Lung (tissue), 12 donors: ENCODE data around the gene COA1. TPM values are rescaled to one million over a fixed set of nuclear protein-coding genes. Genes with fewer than 3 reads are reported as not detected.

Source experiments
- ATAC-seq: fragments of 200-7000 bp; cut with Tn5 transposase; one replicate; pipeline ENCODE4 v1.9.1; 2020; ENCODE audit warnings: moderate number of reproducible peaks; ENCODE audit not compliant: insufficient read depth, low FRiP score
- DNase-seq, 3 donors: peaks; one replicate each; pipeline ENCODE4 v3.0.0-alpha.2; 2013 to 2017
- H3K27ac ChIP-seq, 2 donors: one replicate each; pipeline ENCODE4 v1.5.1; 2013; ENCODE audit warnings: mild to moderate bottlenecking in 2 of 2, moderate library complexity in 2 of 2, control low read depth in 1 of 2, inconsistent platforms in 1 of 2, low read depth in 1 of 2, low read length in 1 of 2
- H3K27me3 ChIP-seq, 3 donors: one replicate each; pipeline ENCODE4 v1.5.1; 2013; ENCODE audit warnings: low read length in 2 of 3; ENCODE audit not compliant: control insufficient read depth in 3 of 3, insufficient read depth in 3 of 3
- H3K36me3 ChIP-seq, 4 donors: one replicate each; pipeline ENCODE4 v1.5.1; 2013; ENCODE audit warnings: low read length in 4 of 4, mild to moderate bottlenecking in 1 of 4, moderate library complexity in 1 of 4; ENCODE audit not compliant: control insufficient read depth in 4 of 4, insufficient read depth in 4 of 4
- H3K4me1 ChIP-seq, 5 donors: one replicate each; pipeline ENCODE4 v1.5.1; 2013; ENCODE audit warnings: low read length in 5 of 5, mild to moderate bottlenecking in 2 of 5, moderate library complexity in 1 of 5; ENCODE audit not compliant: control insufficient read depth in 5 of 5, insufficient read depth in 5 of 5
- H3K4me3 ChIP-seq: one replicate; pipeline ENCODE4 v1.5.1; 2013; ENCODE audit warnings: mild to moderate bottlenecking, control low read depth, moderate library complexity
- H3K9ac ChIP-seq, 2 donors: one replicate each; pipeline ENCODE4 v1.5.1; 2013; ENCODE audit warnings: low read length in 2 of 2, control low read depth in 1 of 2; ENCODE audit not compliant: insufficient read depth in 1 of 2
- H3K9me3 ChIP-seq, 4 donors: one replicate each; pipeline ENCODE4 v1.5.1; 2013; ENCODE audit warnings: low read length in 3 of 4, mild to moderate bottlenecking in 1 of 4, moderate library complexity in 1 of 4; ENCODE audit not compliant: control insufficient read depth in 4 of 4, insufficient read depth in 3 of 4
- CTCF ChIP-seq: IDR thresholded peaks from 2 replicates; pipeline ENCODE4 v1.5.1; 2012; ENCODE audit warnings: mild to moderate bottlenecking; ENCODE audit errors: control extremely low read depth, extremely low read depth
- WGBS, 2 donors: extraction: QIAGEN DNeasy Blood & Tissue Kit; methylation state at CpG; one replicate each; pipeline ENCODE4 v1.1.7; 2013; 5-methylcytosine and 5-hydroxymethylcytosine counted together
- polyA plus RNA-seq, 2 donors: library from polyadenylated mRNA; stranded (reverse); fragments of 200-250 nt; gene quantifications; one replicate each; pipeline ENCODE4 v1.2.1, GENCODE V29; 2013
- total RNA-seq, 2 donors: library from RNA; depleted of rRNA in 1 of 2; stranded (reverse); fragments of >200 nt in 1 of 2; gene quantifications; one replicate each; pipeline ENCODE4 v1.2.1, GENCODE V29; 2014 to 2021
- donor health status: control.
- donor health status: control.
- donor health status: Bipolar disorder and iron deficiency.
- donor health status: healthy.
- donor health status: DM: yes; HTN: yes; CAD: no.

Gene COA1
- total and polyA plus RNA-seq, 4 donors: 35.0 to 92.1 (median 42.6) TPM

- no peaks in the 10 kb centered on the region for H3K27me3 ChIP-seq
- peaks cover 12 to 20% (median 14%) of the 10 kb centered on the region in 5 donors for H3K4me1 ChIP-seq
- peaks cover 22 to 36% (median 30%) of the 10 kb centered on the region in 4 donors for H3K36me3 ChIP-seq
- peak; percentile 34 to 53 (median 36) for DNase-seq
- no peak for TF ChIP-seq CTCF
- no peak overlapping the region for H3K27ac ChIP-seq
- peak; percentile 80 for ATAC-seq
- WGBS, 2 donors: 63 to 86% methylated on average over 6 of the region's 6 CpGs
- H3K9ac ChIP-seq: no peak overlapping the region
- no peaks in the 10 kb centered on the region for H3K9me3 ChIP-seq
- H3K4me3 ChIP-seq: no peak overlapping the region
These were observed 93.2 kb downstream of the COA1 start for GRCh38 chr7:43636093-43636492.

GRCh38 chr7:43634384-43634783, 94.9 kb downstream of the COA1 start:
- peaks cover 0 to 15% (median 4%) of the 10 kb centered on the region in 5 donors for H3K4me1 ChIP-seq
- ATAC-seq: no peak
- no peaks in the 10 kb centered on the region for H3K9me3 ChIP-seq
- TF ChIP-seq CTCF: no peak
- peaks cover 21 to 35% (median 26%) of the 10 kb centered on the region in 4 donors for H3K36me3 ChIP-seq
- 97 to 100% methylated on average over 2 of the region's 2 CpGs for WGBS, 2 donors
- no peak overlapping the region for H3K4me3 ChIP-seq
- no peak overlapping the region for H3K9ac ChIP-seq
- no peak overlapping the region for H3K27ac ChIP-seq
- no peak for DNase-seq
- no peaks in the 10 kb centered on the region for H3K27me3 ChIP-seq

GRCh38 chr7:43632746-43633145, 96.6 kb downstream of the COA1 start:
- Histone ChIP-seq H3K9ac (no peak overlapping the region), H3K9me3 (no peaks in the 10 kb centered on the region), H3K4me1 (peaks cover 0 to 11% (median 3%) of the 10 kb centered on the region in 5 donors), H3K4me3 (no peak overlapping the region), H3K27ac (no peak overlapping the region), H3K36me3 (peaks cover 19 to 29% (median 24%) of the 10 kb centered on the region in 4 donors), H3K27me3 (no peaks in the 10 kb centered on the region)
- no peak for ATAC-seq
- TF ChIP-seq CTCF: no peak
- no peak for DNase-seq
- 94 to 95% methylated on average over 4 of the region's 4 CpGs for WGBS, 2 donors

- DNase-seq: no peak
- no peaks in the 10 kb centered on the region for H3K27me3 ChIP-seq
- H3K27ac ChIP-seq: no peak overlapping the region
- no peak overlapping the region for H3K4me3 ChIP-seq
- no peaks in the 10 kb centered on the region for H3K9me3 ChIP-seq
- ATAC-seq: no peak
- H3K36me3 ChIP-seq: peaks cover 15 to 26% (median 16%) of the 10 kb centered on the region in 4 donors
- H3K9ac ChIP-seq: no peak overlapping the region
- peaks cover 0 to 4% (median 0%) of the 10 kb centered on the region in 5 donors for H3K4me1 ChIP-seq
- TF ChIP-seq CTCF: no peak
- 91 to 94% methylated on average over 2 of the region's 2 CpGs for WGBS, 2 donors
These were observed 97.8 kb downstream of the COA1 start for GRCh38 chr7:43631559-43631958.
